Measurements from ENCODE around the gene SLC26A1. TPM values are rescaled to one million over a fixed set of nuclear protein-coding genes. Genes with fewer than 3 reads are reported as not detected.

SLC26A1 gene
- total RNA-seq, 2 donors from 2014 or later, result 0.27 to 0.34 TPM

GRCh38 chr4:970046-970745 is 23.0 kb downstream of the SLC26A1 start:
- Histone ChIP-seq H3K4me3 (no peak overlapping the region), H3K27me3 (replicated peaks; ENCODE audit: insufficient read depth) (no peaks in the 10 kb centered on the region), H3K9me3 (no peaks in the 10 kb centered on the region), H3K36me3 (peaks cover 0 to 4% of the 10 kb centered on the region in 2 donors), H3K27ac (no peak overlapping the region), H3K4me1 (replicated peaks) (peaks cover 11% of the 10 kb centered on the region)
- TF ChIP-seq CTCF (IDR thresholded peaks at IDR 0.05) (no peak), POLR2A (IDR thresholded peaks at IDR 0.05) (no peak), POLR2AphosphoS5 (IDR thresholded peaks at IDR 0.05) (no peak)
- 91% methylated on average over 25 of the region's 25 CpGs for WGBS
- intact Hi-C loops (cut with DNase I), result loop anchor here (5.0 kb wide), 1 partner anchor 38 kb away; the partner anchor contains the start of genes GAK and TMEM175
- no peak for DNase-seq (ENCODE audit: low spot score)

GRCh38 chr4:968621-969394 is 24.4 kb downstream of the SLC26A1 start:
- 88% methylated on average over 23 of the region's 23 CpGs for WGBS
- Histone ChIP-seq H3K4me3 (no peak overlapping the region), H3K4me1 (replicated peaks) (peaks cover 11% of the 10 kb centered on the region), H3K27me3 (replicated peaks; ENCODE audit: insufficient read depth) (no peaks in the 10 kb centered on the region), H3K9me3 (no peaks in the 10 kb centered on the region), H3K27ac (no peak overlapping the region), H3K36me3 (peaks cover 0 to 4% of the 10 kb centered on the region in 2 donors)
- intact Hi-C loops (cut with DNase I), result no loop called here
- DNase-seq (ENCODE audit: low spot score), result no peak
- TF ChIP-seq POLR2AphosphoS5 (IDR thresholded peaks at IDR 0.05), result no peak
- TF ChIP-seq POLR2A (IDR thresholded peaks at IDR 0.05), result no peak
- no peak for TF ChIP-seq CTCF (IDR thresholded peaks at IDR 0.05)

GRCh38 chr4:968221-968620 is 25.0 kb downstream of the SLC26A1 start:
- peak overlapping the region in 1 of 2 donors; percentile 8 for H3K4me3 ChIP-seq

GRCh38 chr4:967113-968104 is 25.8 kb downstream of the SLC26A1 start:
- peaks cover 0 to 4% of the 10 kb centered on the region in 2 donors for H3K36me3 ChIP-seq
- 44% methylated on average over 48 of the region's 76 CpGs for WGBS
- H3K27ac ChIP-seq, result no peak overlapping the region
- no peak for DNase-seq (ENCODE audit: low spot score)
- peaks cover 7% of the 10 kb centered on the region for H3K4me1 ChIP-seq (replicated peaks)
- peak overlapping the region in 1 of 2 donors; percentile 8 for H3K4me3 ChIP-seq
- TF ChIP-seq POLR2AphosphoS5 (IDR thresholded peaks at IDR 0.05), result no peak
- no peak for TF ChIP-seq CTCF (IDR thresholded peaks at IDR 0.05)
- TF ChIP-seq POLR2A (IDR thresholded peaks at IDR 0.05), result no peak
- H3K9me3 ChIP-seq, result no peaks in the 10 kb centered on the region
- no peaks in the 10 kb centered on the region for H3K27me3 ChIP-seq (replicated peaks; ENCODE audit: insufficient read depth)
- intact Hi-C loops (cut with DNase I), result no loop called here

More at GRCh38 chr4:968221-968620, 25.0 kb downstream of the SLC26A1 start:
- Histone ChIP-seq H3K9me3 (no peaks in the 10 kb centered on the region), H3K36me3 (peaks cover 0 to 4% of the 10 kb centered on the region in 2 donors), H3K27ac (no peak overlapping the region), H3K27me3 (replicated peaks; ENCODE audit: insufficient read depth) (no peaks in the 10 kb centered on the region), H3K4me1 (replicated peaks) (peaks cover 11% of the 10 kb centered on the region)
- WGBS, result 34% methylated on average over 9 of the region's 24 CpGs
- no peak for TF ChIP-seq CTCF (IDR thresholded peaks at IDR 0.05)
- no peak for TF ChIP-seq POLR2A (IDR thresholded peaks at IDR 0.05)
- TF ChIP-seq POLR2AphosphoS5 (IDR thresholded peaks at IDR 0.05), result no peak
- no peak for DNase-seq (ENCODE audit: low spot score)
- intact Hi-C loops (cut with DNase I), result no loop called here
